GM18511 (cell line): ENCODE data around the gene TEAD2.

Experiments used
- ATAC-seq: cut with Tn5 transposase; IDR thresholded peaks from one replicate; pipeline ENCODE4 v1.9.1; 2021; ENCODE audit warnings: mild to moderate bottlenecking, moderate library complexity; ENCODE audit not compliant: unreplicated experiment

The TEAD2 gene

GRCh38 chr19:49362048-49362928 is at the start of gene TEAD2:
TSS of gene TEAD2 (minus strand) at chr19:49362416. CDS start at chr19:49360075, 2,341 bp downstream.
- no peak for ATAC-seq

- ATAC-seq = no peak
Measured at GRCh38 chr19:49411681-49412326, 49.6 kb upstream of the TEAD2 start.

DNA sequence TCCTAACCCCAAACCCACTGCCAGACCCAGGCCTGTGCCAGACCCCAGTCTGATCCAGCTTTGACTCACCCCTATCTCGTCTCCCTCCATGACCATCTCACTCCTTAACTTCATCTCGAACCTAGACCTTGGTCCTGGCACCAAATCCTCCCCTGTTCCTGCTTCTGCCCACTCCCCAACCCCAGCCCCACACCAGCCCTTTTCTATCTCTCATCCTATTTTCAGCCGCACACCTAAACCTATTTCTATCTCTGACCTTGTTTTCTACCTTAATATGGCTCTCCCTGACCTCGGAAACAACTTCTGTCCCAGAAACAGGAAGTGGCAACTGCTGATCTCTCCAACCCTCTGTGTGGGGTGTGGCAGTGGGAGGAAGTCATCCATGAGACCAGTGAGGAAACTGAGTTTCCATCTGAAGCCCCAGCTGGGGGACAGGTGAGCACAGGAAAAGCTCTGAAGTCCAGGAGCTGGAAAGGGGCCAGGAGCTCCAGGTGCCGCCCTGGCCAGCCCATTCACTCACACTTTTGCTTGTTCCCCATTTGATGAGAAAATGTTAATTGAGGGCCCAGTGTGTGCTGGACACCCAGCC is 47.3 kb upstream of the TEAD2 start:
- no peak for ATAC-seq

GRCh38 chr19:49408816-49409440 is 46.7 kb upstream of the TEAD2 start:
- ATAC-seq = no peak

- no peak for ATAC-seq
Measured at GRCh38 chr19:49407482-49408015, 45.3 kb upstream of the TEAD2 start.

- ATAC-seq = no peak
Measured at GRCh38 chr19:49407079-49407478, 44.9 kb upstream of the TEAD2 start.

- ATAC-seq = no peak
Measured at GRCh38 chr19:49403404-49404187, 41.4 kb upstream of the TEAD2 start.

GRCh38 chr19:49400029-49400428 is 37.8 kb upstream of the TEAD2 start:
- no peak for ATAC-seq

- ATAC-seq = no peak
Measured at GRCh38 chr19:49398931-49399330, 36.7 kb upstream of the TEAD2 start.

DNA sequence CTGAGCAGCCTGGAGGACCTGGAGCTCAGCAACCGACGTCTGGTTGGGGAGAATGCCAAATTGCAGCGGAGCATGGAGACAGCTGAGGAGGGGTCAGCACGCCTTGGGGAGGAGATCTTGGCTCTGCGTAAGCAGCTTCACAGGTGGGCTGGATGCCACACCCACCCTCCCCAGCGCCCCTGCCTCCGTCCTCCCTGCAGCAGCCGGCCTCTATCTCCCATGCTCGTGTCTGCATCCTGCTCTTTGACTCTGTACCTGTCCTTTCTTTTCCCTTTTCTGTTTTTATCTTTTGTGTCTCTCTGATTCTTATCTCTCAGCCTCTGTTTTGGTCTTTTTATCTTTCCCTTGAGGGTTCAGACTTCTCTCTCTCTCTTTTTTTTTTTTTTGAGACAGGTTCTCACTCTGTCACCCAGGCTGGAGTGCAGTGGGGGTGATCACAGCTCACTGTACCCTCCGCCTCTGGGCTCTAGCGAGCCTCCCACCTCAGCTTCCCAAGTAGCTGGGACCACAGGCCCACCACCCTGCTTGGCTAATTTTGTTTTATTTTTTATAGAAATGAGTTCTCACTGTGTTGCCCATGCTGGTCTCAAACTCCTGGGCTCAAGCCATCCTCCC is 35.9 kb upstream of the TEAD2 start:
- ATAC-seq = no peak

- ATAC-seq = no peak
Measured at GRCh38 chr19:49396738-49397505, 34.7 kb upstream of the TEAD2 start.

DNA sequence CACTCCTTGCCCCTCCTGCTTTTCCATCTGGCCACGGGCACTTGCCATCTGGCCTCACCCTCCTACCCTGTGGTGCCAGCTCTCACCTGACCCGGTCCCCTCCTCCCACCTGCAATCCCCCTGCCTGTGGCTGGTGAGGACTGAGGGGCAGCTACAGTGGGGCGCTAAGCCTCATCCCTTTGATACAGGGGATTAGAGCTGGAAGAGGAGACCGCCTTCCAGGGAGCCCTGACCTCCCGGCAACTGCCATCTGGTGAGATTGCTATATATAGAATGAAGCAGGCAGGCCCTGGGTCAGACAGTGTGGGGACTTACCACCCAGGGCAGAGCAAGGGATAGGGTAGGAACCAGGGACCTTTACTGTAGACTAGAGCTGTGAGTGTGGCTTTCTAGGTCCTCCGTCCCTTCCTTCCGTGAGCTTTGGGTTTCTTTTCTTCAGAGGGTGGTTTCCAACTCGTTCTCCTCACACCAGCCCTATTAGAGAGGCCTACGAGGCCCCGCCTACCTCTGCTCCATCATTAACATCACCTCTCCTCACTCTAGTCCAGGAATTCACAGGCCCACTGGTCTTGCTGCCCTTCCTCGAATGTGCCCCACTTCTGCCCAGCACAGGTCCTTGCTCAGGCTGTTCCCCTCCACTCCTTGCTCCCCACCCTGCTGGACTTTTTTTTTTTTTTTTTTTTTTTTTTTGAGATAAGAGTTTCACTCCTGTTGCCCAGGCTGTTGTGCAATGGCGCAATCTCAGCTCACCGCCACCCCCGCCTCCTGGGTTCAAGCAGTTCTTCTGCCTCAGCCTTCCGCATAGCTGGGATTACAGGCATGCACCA is 33.6 kb upstream of the TEAD2 start:
- no peak for ATAC-seq

GRCh38 chr19:49393881-49394280 is 31.7 kb upstream of the TEAD2 start:
- ATAC-seq = no peak

GRCh38 chr19:49391581-49392399 is 29.6 kb upstream of the TEAD2 start:
- ATAC-seq = no peak

GRCh38 chr19:49390929-49391359 is 28.7 kb upstream of the TEAD2 start:
- ATAC-seq = no peak

DNA sequence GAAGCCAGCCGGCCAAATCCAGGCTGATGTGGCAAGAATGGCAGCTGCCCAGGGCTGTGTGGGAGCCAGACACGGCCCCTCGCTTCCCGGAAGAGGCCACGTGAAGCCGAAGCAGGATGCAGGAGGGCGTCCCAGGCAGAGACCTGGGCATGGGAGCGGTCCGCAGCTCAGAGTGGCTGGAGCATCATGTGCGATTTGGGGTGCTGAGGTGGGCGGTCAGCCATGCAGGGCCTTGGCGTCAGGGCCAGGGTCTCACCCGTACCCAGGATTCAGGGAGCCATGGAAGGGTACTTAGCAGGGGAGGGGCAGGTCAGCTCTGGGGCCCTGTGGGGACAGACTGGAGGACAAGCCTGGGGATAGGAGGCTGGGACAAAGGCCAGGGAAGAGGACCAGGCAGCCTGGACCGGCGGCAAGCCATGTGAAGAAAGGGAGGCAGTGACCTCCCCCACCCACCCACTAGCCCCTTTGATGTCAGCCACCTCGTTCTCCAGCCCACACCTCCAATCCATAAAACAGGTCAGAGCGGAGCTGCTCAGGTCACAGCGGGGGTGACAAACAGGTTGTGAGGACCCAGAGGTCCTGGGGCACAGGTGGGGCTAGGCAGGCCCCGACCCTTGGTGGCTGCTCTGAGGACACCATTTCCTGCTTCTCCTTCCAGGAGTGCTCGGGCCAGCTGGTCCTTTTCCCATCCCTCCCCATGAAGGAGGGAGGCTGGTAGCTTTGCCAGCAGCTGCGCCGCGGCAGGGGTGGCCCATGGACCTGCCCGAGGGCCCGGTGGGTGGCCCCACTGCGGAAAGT is 28.1 kb upstream of the TEAD2 start:
- no peak for ATAC-seq

GRCh38 chr19:49389406-49389805 is 27.2 kb upstream of the TEAD2 start:
- no peak for ATAC-seq
